A549 (cell line): ENCODE results near the gene NAA50. TPM values are rescaled to one million over a fixed set of nuclear protein-coding genes. Genes with fewer than 3 reads are reported as not detected.

Source experiments
- ATAC-seq, 2 experiments: fragments of 200-7000 bp in 1 of 2; fragments of >200 bp in 1 of 2; cut with Nextera tagmentation in 1 of 2; cut with Tn5 transposase in 1 of 2; 3 replicates each; pipeline versions ENCODE4 v1.8.0 to v1.9.1; 2018 to 2020; ENCODE audit warnings: mild to moderate bottlenecking in 1 of 2, moderate library complexity in 1 of 2
- CTCF ChIA-PET: fragments of 300-600 bp; sonication (Branson Sonifier 250); formaldehyde crosslinking; extraction: SDS; loops from one replicate; lab custom pipeline; 2021; ENCODE audit warnings: antibody characterized with exemption, inconsistent platforms; lab: Yijun Ruan, JAX
- POLR2A ChIA-PET: fragments of 350-600 bp; formaldehyde crosslinking; extraction: SDS; loops from one replicate; lab custom pipeline; 2021; ENCODE audit warnings: antibody characterized with exemption, inconsistent platforms; lab: Yijun Ruan, JAX
- DNase-seq, 2 experiments: peaks; one replicate each; pipeline versions ENCODE4 v3.0.0 to v3.0.0-alpha.2; 2011 to 2016; ENCODE audit warnings: low read depth in 1 of 2, low spot score in 1 of 2
- FAIRE-seq: peaks from 2 replicates; lab custom pipeline; 2011; peaks lifted over from hg19 to GRCh38; lab: Jason Lieb, UNC
- H3K27ac ChIP-seq, 2 experiments: fragments of >200 bp; sonication (Bioruptor Twin); formaldehyde crosslinking; 3 replicates each; pipeline ENCODE4 v1.5.1; 2016 to 2017
- H3K4me1 ChIP-seq: fragments of >200 bp; sonication (Bioruptor Twin); formaldehyde crosslinking; 3 replicates; pipeline ENCODE4 v1.6.1; 2016
- H3K4me2 ChIP-seq: fragments of >200 bp; sonication (Bioruptor Twin); formaldehyde crosslinking; 3 replicates; pipeline ENCODE4 v1.6.1; 2016
- H3K4me3 ChIP-seq: fragments of >200 bp; sonication (Bioruptor Twin); formaldehyde crosslinking; 3 replicates; pipeline ENCODE4 v1.5.1; 2016
- H3K9me3 ChIP-seq: fragments of >200 bp; sonication (Bioruptor Twin); formaldehyde crosslinking; 3 replicates; pipeline ENCODE4 v1.6.1; 2016
- EHMT2 ChIP-seq: fragments of 200-600 bp; sonication (generic); IDR thresholded peaks from 2 replicates; pipeline ENCODE4 v1.6.1; 2016; ENCODE audit warnings: antibody characterized with exemption, low read depth, mild to moderate bottlenecking, moderate library complexity
- FOSB ChIP-seq: fragments of 250-450 bp; sonication (Bioruptor Pico); IDR thresholded peaks from 2 replicates; pipeline ENCODE4 v1.5.0; 2020; ENCODE audit warnings: mild to moderate bottlenecking, moderate library complexity
- HDAC2 ChIP-seq: fragments of 200-600 bp; sonication (generic); IDR thresholded peaks from 2 replicates; pipeline ENCODE4 v1.6.1; 2016
- HOXB5 ChIP-seq: fragments of 250-450 bp; sonication (Bioruptor Pico); IDR thresholded peaks from 2 replicates; pipeline ENCODE4 v1.5.0; 2020; ENCODE audit warnings: mild to moderate bottlenecking, moderate library complexity
- KDM1A ChIP-seq: fragments of 200-600 bp; sonication (generic); IDR thresholded peaks from 2 replicates; pipeline ENCODE4 v1.6.1; 2016; ENCODE audit warnings: low read depth, mild to moderate bottlenecking
- NFE2L2 ChIP-seq: fragments of 150-350 bp; conservative IDR thresholded peaks from 2 replicates; pipeline ENCODE4 v1.6.1; 2014; ENCODE audit warnings: low read length
- POLR2AphosphoS2 ChIP-seq: conservative IDR thresholded peaks from 2 replicates; pipeline ENCODE4 v1.6.1; 2012; ENCODE audit warnings: low read length, improper control_type of control experiment, inconsistent platforms
- RAD21 ChIP-seq, 2 experiments: fragments of >200 bp in 1 of 2; sonication (Bioruptor Twin) in 1 of 2; formaldehyde crosslinking in 1 of 2; IDR thresholded peaks in 1 of 2; conservative IDR thresholded peaks in 1 of 2; 2 replicates in 1 of 2; 3 replicates in 1 of 2; pipeline ENCODE4 v1.6.1; 2012 to 2018; ENCODE audit warnings: inconsistent platforms in 1 of 2
- RFX5 ChIP-seq: fragments of 450-650 bp; IDR thresholded peaks from 2 replicates; pipeline ENCODE4 v1.7.1; 2014; ENCODE audit warnings: antibody characterized with exemption, mild to moderate bottlenecking, moderate library complexity
- SMC3 ChIP-seq: fragments of >200 bp; sonication (Bioruptor Twin); formaldehyde crosslinking; IDR thresholded peaks from 3 replicates; pipeline ENCODE4 v1.6.1; 2018; ENCODE audit warnings: inconsistent platforms
- SREBF2 ChIP-seq: fragments of 450-650 bp; IDR thresholded peaks from 2 replicates; pipeline ENCODE4 v1.6.1; 2014; ENCODE audit warnings: mild to moderate bottlenecking, moderate library complexity
- ZC3H11A ChIP-seq: fragments of 450-650 bp; IDR thresholded peaks from 2 replicates; pipeline ENCODE4 v1.6.1; 2014; ENCODE audit warnings: antibody characterized with exemption, mild to moderate bottlenecking
- WGBS: methylation state at CpG from one replicate; pipeline ENCODE4 v1.1.6; 2017; ENCODE audit errors: missing lambda C conversion rate; 5-methylcytosine and 5-hydroxymethylcytosine counted together
- polyA plus RNA-seq, 4 experiments: library from polyadenylated mRNA; depleted of rRNA in 3 of 4; stranded (reverse); fragments of >200 nt; fragmentation: RNase III in 1 of 4; extraction: RNeasy Plus Mini Kit Qiagen cat#74134 plus additional on column Dnase treatment in 1 of 4; gene quantifications; 2 replicates in 3 of 4; 3 replicates in 1 of 4; pipeline ENCODE4 v1.2.3, GENCODE V29; 2011 to 2017
- TF ChIP-seq, protein P1 (sequence below): fragments of 250-450 bp; sonication (Bioruptor Pico); IDR thresholded peaks from 2 replicates; pipeline ENCODE4 v1.5.0; 2021; ENCODE audit warnings: mild to moderate bottlenecking, moderate library complexity, borderline replicate concordance
- TF ChIP-seq, protein P2 (sequence below): IDR thresholded peaks from 2 replicates; pipeline ENCODE4 v1.6.1; 2012
- TF ChIP-seq, protein P3 (sequence below): IDR thresholded peaks from 2 replicates; pipeline ENCODE4 v1.6.1; 2012; ENCODE audit warnings: low read depth, borderline replicate concordance
- TF ChIP-seq, protein P4 (sequence below): IDR thresholded peaks from 2 replicates; pipeline ENCODE4 v1.6.1; 2012
- TF ChIP-seq, protein P5 (sequence below): fragments of 250-450 bp; sonication (Bioruptor Pico); IDR thresholded peaks from 2 replicates; pipeline ENCODE4 v1.5.0; 2020; ENCODE audit warnings: low read depth, mild to moderate bottlenecking, moderate library complexity
- TF ChIP-seq, protein P6 (sequence below): fragments of 150-350 bp; IDR thresholded peaks from 2 replicates; pipeline ENCODE4 v1.6.1; 2014; ENCODE audit warnings: low read depth, mild to moderate bottlenecking, low read length
- TF ChIP-seq, protein P7 (sequence below): fragments of 450-650 bp; IDR thresholded peaks from 2 replicates; pipeline ENCODE4 v1.6.1; 2014; ENCODE audit warnings: antibody characterized with exemption
- TF ChIP-seq, protein P8 (sequence below): fragments of >200 bp; sonication (Bioruptor Twin); formaldehyde crosslinking; IDR thresholded peaks from 3 replicates; pipeline ENCODE4 v1.5.1; 2016

Gene NAA50
- polyA plus RNA-seq, 2 of the 4 experiments (the other 2 are of a cell fraction) = 141 to 180 TPM

DNA sequence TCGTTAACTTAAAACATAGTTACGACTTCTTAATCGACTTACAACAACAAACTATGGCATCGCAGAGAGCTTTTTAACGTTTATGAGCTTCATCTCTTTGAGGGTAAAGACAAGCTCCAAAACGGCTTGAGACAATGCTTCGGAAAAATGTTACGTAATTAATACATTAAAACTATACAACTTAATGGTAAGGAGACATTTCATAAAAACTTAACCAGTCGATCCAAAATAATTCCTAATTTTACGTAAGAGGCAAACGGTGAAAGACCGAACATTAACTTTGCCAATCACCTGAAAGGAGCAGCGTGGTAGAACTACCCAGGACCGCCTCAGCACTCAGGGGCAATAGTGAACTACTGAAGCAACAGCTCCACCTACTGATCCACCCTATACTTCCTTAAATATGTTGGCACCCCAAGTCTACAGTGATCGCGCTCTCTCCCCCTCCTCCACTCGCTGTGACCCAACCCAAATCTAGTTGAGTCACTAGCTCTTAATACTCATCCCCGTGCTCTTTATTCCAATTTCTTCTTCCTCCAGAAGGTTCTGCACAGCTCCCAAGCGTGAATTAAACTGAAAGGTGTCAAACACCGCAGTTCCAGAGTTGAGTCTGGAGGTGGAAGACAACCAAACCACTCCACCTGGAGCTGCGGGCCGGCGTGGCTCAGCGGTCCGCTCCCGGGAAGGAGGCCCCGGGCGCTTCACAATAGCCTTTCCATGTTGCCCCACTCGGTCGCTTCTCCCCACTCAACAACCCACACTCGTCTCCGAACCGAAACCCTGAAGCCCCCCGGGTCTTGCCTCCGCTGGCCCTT, 901 bp downstream of the NAA50 start (continued):
- TF ChIP-seq, protein P1, sequence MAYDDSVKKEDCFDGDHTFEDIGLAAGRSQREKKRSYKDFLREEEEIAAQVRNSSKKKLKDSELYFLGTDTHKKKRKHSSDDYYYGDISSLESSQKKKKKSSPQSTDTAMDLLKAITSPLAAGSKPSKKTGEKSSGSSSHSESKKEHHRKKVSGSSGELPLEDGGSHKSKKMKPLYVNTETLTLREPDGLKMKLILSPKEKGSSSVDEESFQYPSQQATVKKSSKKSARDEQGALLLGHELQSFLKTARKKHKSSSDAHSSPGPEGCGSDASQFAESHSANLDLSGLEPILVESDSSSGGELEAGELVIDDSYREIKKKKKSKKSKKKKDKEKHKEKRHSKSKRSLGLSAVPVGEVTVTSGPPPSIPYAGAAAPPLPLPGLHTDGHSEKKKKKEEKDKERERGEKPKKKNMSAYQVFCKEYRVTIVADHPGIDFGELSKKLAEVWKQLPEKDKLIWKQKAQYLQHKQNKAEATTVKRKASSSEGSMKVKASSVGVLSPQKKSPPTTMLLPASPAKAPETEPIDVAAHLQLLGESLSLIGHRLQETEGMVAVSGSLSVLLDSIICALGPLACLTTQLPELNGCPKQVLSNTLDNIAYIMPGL = no peak
- no peak for TF ChIP-seq SREBF2
- peak; percentile 38; the same call in 2 of the 3 replicates for TF ChIP-seq SMC3
- no peak for TF ChIP-seq EHMT2
- TF ChIP-seq, protein P2, sequence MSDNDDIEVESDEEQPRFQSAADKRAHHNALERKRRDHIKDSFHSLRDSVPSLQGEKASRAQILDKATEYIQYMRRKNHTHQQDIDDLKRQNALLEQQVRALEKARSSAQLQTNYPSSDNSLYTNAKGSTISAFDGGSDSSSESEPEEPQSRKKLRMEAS = peak; percentile 56; the same call in 1 of the 2 replicates
- TF ChIP-seq, protein P3, sequence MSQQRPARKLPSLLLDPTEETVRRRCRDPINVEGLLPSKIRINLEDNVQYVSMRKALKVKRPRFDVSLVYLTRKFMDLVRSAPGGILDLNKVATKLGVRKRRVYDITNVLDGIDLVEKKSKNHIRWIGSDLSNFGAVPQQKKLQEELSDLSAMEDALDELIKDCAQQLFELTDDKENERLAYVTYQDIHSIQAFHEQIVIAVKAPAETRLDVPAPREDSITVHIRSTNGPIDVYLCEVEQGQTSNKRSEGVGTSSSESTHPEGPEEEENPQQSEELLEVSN = no peak
- no peak for TF ChIP-seq FOSB (CRISPR knock-in tag)
- TF ChIP-seq HOXB5 (CRISPR knock-in tag) = no peak
- TF ChIP-seq ZC3H11A = no peak

DNA sequence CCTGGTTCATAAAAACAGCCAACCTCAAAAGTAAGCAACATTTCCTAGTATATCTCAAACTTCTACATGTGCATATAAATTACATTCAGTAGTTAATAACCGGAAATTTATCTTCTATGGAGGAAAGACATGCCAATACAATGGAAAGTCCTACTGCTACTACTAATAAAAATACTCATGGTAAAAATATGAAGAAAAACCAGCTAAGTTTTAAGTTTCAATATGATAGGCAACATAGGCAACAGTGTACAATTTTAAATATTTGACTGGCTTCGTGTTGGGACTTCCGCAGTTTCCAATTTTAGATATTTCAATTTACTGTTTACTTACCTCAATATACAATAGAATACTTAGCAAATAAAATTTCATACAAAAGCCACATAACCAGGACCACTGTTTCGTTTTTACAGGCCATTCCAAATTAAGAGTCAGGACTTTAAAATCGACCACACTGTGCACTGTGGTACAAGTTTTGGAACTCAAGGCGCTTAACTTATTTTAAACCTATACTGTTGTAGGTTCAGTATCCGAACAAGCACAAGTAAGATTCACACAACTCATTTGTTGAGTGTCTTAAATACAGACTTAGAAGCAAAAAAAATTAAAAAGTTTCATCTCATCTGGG, 2.9 kb downstream of the NAA50 start:
- no peak for ATAC-seq
- H3K4me1 ChIP-seq = peaks cover 43% of the 10 kb centered on the region
- no peak for DNase-seq
- FAIRE-seq = no peak
- WGBS = 59% methylated on average over 7 of the region's 7 CpGs
- H3K27ac ChIP-seq = no peak overlapping the region
- H3K4me3 ChIP-seq = no peak overlapping the region
- peak overlapping the region; percentile 86 for H3K4me2 ChIP-seq
- no peaks in the 10 kb centered on the region for H3K9me3 ChIP-seq
- POLR2A ChIA-PET = no interaction called here
- TF ChIP-seq POLR2AphosphoS2 = no peak
- TF ChIP-seq, protein P4, sequence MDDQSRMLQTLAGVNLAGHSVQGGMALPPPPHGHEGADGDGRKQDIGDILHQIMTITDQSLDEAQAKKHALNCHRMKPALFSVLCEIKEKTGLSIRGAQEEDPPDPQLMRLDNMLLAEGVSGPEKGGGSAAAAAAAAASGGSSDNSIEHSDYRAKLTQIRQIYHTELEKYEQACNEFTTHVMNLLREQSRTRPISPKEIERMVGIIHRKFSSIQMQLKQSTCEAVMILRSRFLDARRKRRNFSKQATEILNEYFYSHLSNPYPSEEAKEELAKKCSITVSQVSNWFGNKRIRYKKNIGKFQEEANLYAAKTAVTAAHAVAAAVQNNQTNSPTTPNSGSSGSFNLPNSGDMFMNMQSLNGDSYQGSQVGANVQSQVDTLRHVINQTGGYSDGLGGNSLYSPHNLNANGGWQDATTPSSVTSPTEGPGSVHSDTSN = no peak
- TF ChIP-seq, protein P5, sequence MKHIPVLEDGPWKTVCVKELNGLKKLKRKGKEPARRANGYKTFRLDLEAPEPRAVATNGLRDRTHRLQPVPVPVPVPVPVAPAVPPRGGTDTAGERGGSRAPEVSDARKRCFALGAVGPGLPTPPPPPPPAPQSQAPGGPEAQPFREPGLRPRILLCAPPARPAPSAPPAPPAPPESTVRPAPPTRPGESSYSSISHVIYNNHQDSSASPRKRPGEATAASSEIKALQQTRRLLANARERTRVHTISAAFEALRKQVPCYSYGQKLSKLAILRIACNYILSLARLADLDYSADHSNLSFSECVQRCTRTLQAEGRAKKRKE (CRISPR knock-in tag) = no peak
- TF ChIP-seq KDM1A = no peak
- TF ChIP-seq, protein P6, sequence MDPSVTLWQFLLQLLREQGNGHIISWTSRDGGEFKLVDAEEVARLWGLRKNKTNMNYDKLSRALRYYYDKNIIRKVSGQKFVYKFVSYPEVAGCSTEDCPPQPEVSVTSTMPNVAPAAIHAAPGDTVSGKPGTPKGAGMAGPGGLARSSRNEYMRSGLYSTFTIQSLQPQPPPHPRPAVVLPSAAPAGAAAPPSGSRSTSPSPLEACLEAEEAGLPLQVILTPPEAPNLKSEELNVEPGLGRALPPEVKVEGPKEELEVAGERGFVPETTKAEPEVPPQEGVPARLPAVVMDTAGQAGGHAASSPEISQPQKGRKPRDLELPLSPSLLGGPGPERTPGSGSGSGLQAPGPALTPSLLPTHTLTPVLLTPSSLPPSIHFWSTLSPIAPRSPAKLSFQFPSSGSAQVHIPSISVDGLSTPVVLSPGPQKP = no peak
- no peak for TF ChIP-seq RFX5
- TF ChIP-seq, protein P7, sequence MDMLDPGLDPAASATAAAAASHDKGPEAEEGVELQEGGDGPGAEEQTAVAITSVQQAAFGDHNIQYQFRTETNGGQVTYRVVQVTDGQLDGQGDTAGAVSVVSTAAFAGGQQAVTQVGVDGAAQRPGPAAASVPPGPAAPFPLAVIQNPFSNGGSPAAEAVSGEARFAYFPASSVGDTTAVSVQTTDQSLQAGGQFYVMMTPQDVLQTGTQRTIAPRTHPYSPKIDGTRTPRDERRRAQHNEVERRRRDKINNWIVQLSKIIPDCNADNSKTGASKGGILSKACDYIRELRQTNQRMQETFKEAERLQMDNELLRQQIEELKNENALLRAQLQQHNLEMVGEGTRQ = no peak
- no peak for TF ChIP-seq RAD21 (conservative IDR thresholded peaks at IDR 0.05 in 1 of 2, IDR thresholded peaks at IDR 0.05 in 1 of 2)
- TF ChIP-seq NFE2L2 = no peak
- TF ChIP-seq, protein P8, sequence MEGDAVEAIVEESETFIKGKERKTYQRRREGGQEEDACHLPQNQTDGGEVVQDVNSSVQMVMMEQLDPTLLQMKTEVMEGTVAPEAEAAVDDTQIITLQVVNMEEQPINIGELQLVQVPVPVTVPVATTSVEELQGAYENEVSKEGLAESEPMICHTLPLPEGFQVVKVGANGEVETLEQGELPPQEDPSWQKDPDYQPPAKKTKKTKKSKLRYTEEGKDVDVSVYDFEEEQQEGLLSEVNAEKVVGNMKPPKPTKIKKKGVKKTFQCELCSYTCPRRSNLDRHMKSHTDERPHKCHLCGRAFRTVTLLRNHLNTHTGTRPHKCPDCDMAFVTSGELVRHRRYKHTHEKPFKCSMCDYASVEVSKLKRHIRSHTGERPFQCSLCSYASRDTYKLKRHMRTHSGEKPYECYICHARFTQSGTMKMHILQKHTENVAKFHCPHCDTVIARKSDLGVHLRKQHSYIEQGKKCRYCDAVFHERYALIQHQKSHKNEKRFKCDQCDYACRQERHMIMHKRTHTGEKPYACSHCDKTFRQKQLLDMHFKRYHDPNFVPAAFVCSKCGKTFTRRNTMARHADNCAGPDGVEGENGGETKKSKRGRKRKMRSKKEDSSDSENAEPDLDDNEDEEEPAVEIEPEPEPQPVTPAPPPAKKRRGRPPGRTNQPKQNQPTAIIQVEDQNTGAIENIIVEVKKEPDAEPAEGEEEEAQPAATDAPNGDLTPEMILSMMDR = no peak
- no peak for TF ChIP-seq HDAC2
- TF ChIP-seq, all 56 proteins: peak for 0
- CTCF ChIA-PET = interaction anchor here (1.5 to 3.0 kb wide), 2 partner anchors 16 to 250 kb away, joined by 3 to 22 read pairs; no protein-coding TSS in a partner anchor
